ENCODE measurements around the gene P2RX5. TPM values are rescaled to one million over a fixed set of nuclear protein-coding genes. Genes with fewer than 3 reads are reported as not detected.

The P2RX5 gene
- total RNA-seq, 2 donors from 2014 or later = 1.6 to 2.6 TPM

DNA sequence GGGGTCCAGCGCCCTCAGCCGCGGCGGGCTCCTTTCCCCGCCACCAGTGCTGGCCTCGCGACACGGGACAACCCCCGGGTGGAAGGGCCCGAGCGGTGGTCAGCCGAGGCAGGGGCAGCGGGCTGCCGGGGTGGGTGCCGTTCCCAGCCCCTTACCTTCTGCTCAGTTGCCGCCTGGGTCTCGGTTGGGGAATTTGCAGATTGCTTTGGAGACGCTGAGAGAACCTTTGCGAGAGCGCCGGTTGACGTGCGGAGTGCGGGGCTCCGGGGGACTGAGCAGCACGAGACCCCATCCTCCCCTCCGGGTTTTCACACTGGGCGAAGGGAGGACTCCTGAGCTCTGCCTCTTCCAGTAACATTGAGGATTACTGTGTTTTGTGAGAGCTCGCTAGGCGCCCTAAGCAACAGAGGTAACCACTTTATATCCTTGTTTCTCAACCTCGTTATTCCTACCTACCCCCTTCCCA is 59.0 kb downstream of the P2RX5 start:
- intact Hi-C loops (cut with DNase I, micrococcal nuclease) = no loop called here
- no peak for DNase-seq
- ATAC-seq = no peak

DNA sequence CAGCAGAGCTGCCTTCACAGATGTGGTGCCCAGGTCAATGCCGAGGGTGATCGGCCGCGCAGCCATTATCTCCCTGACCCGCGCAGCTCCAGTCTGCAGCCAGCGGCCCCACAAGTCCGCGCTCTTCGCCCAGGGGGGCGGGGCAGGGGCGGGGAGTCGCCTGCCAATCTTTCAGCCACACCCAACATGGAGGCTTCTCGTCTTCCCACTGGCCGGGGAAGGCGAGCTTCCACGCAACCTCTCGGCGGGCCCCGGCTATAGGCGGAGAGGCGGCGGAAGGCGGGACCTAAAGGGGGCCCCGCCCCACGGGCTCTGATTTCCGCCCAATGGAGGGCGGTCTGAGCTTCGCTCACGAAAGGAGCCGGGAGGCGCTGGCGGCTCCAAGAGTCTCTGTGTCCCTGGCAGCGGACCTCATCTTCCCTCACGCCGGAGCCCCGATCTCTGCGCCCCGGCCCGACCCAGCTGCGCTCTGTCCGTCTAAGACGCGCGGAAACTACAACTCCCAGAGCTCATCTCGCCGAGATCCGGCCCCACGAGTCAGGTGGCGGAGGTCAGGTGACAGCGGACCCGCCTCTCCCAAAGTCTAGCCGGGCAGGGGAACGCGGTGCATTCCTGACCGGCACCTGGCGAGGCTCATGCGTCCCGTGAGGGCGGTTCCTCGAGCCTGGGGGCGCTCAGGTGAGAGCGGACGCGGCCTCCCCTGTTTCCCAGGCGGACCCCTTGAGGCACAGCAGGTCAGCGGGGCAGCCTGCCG is 59.6 kb downstream of the P2RX5 start, which contains the start of the genes CTNS and SHPK:
TSS of gene CTNS (plus strand) at position 607 of the 754 bp plus-strand sequence. CDS start 3,447 bp downstream, outside the sequence.
TSS of gene SHPK (minus strand) at position 97 of the 754 bp plus-strand sequence. CDS start at position 66, 31 bp downstream.
- intact Hi-C loops (cut with DNase I, micrococcal nuclease) = no loop called here
- peak; percentile 93 for ATAC-seq

DNA sequence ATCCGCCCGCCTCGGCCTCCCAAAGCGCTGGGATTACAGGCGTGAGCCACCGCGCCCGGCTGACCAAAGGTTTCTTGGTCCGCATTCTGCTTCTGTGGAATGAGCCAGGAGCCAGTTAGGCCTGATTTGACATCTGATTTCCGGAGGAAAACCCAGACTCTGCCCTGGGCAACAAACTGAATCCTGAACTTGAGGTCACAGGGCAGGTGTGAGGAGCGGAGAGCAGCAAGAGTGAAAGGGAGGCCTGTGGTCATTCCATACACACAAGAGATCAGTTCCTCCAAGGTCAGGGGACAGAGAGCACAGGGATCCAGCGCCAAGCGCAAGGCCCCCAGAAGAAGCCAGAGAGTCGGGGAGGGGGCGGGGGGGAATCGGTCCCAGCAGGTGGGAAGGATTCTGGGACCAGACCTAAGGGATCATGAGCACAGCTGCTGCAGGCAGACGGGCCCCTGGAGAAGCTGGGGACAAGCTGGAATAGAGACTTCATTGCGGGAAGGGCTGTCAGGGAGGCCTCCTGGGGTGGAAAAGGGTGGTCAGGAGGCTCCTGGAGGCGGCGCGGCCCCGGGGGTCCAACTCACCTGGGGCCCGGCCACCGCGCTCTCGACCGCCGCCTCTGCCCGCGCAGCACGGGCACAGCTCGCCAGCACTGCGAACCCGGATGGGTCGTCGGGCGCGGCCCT is 60.3 kb downstream of the P2RX5 start:
- intact Hi-C loops (cut with DNase I, micrococcal nuclease) = no loop called here
- ATAC-seq (peak; percentile 56), DNase-seq (peak; percentile 44 to 56)

More for the DNA sequence above, 59.6 kb downstream of the P2RX5 start, which contains the start of the genes CTNS and SHPK:
- DNase-seq = peak; percentile 96 to 97

DNA sequence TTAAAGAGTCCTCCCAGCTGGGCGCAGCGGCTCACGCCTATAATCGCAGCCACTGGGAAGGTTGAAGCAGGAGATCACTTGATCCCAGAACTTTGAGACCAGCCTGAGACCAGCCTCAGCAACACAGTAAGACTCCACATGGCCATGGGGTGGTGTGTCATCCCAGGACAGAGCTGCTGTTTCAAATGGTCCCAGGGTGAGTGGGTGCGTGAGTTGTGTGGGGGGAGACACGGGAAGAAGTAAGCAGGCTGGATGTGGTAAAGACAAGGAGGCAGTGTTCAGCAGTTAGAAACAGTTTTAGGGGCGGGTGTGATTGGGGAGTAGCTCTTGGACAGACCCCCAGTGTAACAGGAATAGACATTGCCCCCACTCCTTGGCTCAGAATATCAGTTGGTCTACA is 63.7 kb downstream of the P2RX5 start:
- intact Hi-C loops (cut with DNase I, micrococcal nuclease) = no loop called here
- ATAC-seq = no peak
- no peak for DNase-seq

DNA sequence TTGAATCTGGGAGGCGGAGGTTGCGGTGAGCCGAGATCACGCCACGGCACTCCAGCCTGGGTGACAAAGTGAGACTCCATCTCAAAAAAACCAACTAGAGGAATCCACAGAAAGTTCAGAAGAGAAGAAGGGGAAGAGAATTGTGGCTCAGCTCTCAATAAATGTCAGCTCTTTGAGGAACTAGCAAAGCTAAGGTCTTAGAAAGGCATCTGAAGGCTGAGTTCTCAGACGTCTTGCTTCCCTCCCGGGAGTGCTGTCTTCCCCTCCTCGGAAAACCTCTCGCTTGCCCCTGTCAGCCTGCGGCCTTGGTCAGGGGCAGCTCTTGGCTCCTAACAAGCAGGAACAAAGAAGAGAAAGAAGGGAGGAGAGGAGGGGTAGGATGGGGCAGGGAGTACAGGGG is 65.2 kb downstream of the P2RX5 start:
- intact Hi-C loops (cut with DNase I, micrococcal nuclease) = no loop called here
- DNase-seq (no peak), ATAC-seq (no peak)

DNA sequence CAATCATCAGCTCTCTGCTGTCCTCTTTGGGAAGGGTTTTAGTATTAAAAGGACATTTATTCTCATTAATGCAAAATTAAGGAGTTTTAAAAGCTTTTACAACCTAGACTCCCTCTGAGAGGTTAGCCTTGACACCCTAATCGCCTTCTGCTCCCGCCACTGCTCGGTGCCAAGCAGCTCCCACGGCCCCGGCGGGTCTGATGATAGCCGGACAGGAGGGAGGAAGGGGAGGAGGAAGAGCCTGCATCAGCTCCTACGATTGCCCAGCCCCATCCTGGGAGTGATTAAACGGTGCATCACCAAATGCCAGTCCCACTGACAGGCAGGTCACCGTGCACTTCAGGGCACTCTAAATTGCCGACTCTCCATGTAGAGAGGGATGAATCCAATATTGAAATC is 68.2 kb downstream of the P2RX5 start:
- ATAC-seq (no peak), DNase-seq (no peak)
- intact Hi-C loops (cut with DNase I, micrococcal nuclease) = no loop called here

DNA sequence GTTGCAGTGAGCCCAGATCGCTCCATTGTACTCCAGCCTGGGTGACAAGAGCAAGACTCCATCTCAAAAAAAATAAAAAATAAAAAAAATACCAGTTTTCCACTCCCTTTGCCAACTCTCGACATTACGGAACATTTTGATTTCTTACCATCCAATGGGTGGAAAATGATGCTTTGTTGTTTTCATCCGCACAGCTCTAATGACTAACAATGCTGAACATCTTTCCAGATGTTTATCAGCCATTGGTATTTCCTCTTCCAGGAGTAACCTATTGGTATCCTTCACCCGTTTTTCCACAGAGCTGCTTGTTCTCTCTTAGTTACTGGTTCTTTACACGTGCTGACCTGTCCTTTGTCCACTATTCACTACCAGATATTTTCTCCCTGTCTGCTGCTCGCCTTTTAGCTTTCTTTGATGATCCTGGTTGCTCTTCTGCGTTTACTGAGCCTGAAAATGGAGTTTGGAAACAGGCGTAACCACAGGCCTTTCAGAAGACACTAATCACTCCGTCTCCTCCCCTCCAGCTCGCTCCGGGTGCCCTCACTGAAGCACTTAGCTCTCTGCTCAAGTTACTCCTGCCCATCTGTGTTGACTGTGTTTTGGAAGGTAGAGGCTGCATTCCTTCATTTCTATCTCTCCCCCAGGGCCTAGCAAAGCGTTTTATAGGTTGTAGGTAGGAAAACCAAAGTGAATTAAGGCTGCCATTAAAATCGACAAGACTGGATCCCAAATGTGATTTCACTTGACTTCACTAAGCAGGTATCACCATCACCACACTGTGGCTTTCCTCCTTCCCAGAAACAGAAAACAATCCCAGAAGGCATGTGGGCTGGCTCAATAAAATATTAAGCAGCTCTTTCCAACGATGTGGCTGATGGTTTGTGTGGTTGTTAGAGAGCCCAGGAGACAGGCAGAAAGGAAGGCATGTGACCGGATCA is 68.9 kb downstream of the P2RX5 start:
- ATAC-seq = no peak
- intact Hi-C loops (cut with DNase I, micrococcal nuclease) = no loop called here
- no peak for DNase-seq

Other genes starting within 250 kb of the P2RX5 start
- not detected for gene SPATA22, start 224.3 kb downstream of the P2RX5 start, total RNA-seq
- 1 to 10 TPM; 1.0 to 3.1 TPM for gene ASPA, start 220.2 kb downstream of the P2RX5 start, total RNA-seq
- 1 to 10 TPM in 1 of 2 donors, under 1 TPM in 1; 0.43 to 1.5 TPM for gene TRPV3, start 138.3 kb downstream of the P2RX5 start, total RNA-seq
- gene TRPV1, start 86.7 kb downstream of the P2RX5 start, total RNA-seq = 1 to 10 TPM; 6.3 to 8.6 TPM
- gene SHPK, start 59.9 kb downstream of the P2RX5 start, total RNA-seq = 10 to 100 TPM; 19.1 to 19.6 TPM
- gene CTNS, start 59.4 kb downstream of the P2RX5 start, total RNA-seq = 1 to 10 TPM; 7.7 to 8.0 TPM
- gene TAX1BP3, start 27.6 kb downstream of the P2RX5 start, total RNA-seq = 100 to 1,000 TPM; 231 to 293 TPM
- 10 to 100 TPM; 29.7 to 36.0 TPM for gene EMC6, start 27.3 kb downstream of the P2RX5 start, total RNA-seq
- gene HASPIN, start 27.7 kb upstream of the P2RX5 start, total RNA-seq = 1 to 10 TPM; 1.1 to 2.6 TPM
- 10 to 100 TPM; 15.6 to 16.2 TPM for gene ITGAE, start 105.0 kb upstream of the P2RX5 start, total RNA-seq
- 10 to 100 TPM; 35.9 to 42.5 TPM for gene NCBP3, start 150.1 kb upstream of the P2RX5 start, total RNA-seq
- gene CAMKK1, start 196.9 kb upstream of the P2RX5 start, total RNA-seq = 1 to 10 TPM; 5.0 to 6.3 TPM
- 1 to 10 TPM; 2.8 to 5.9 TPM for gene P2RX1, start 220.3 kb upstream of the P2RX5 start, total RNA-seq